GM12873 (cell line): ENCODE data around the gene ZSWIM5.

Source experiments
- TF ChIP-seq, protein P1 (sequence below): IDR thresholded peaks from 2 replicates; pipeline ENCODE4 v1.5.1; 2012; ENCODE audit warnings: low read depth, mild to moderate bottlenecking, moderate library complexity, low read length, control low read depth; ENCODE audit not compliant: insufficient read depth; ENCODE audit errors: missing control alignments

Gene ZSWIM5

DNA sequence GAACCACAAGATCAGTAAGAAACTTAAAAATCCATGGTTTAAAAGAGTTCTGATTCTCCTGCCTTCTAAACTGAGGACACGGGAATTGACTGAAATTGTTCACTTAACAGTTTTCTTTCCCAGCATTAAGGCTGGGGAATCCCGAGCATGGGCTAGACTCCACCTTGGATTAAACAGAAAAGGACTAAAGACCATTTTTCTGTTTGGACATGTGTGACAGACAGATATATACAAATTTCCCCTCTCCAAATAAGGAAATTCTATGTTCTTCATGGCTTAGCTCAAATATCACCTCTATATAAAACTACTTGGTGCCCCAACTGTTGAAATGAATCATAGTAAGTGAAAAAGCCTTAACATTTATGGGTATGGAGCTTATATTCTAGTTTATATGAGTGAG lies 109.3 kb downstream of the ZSWIM5 start:
- TF ChIP-seq, protein P1, sequence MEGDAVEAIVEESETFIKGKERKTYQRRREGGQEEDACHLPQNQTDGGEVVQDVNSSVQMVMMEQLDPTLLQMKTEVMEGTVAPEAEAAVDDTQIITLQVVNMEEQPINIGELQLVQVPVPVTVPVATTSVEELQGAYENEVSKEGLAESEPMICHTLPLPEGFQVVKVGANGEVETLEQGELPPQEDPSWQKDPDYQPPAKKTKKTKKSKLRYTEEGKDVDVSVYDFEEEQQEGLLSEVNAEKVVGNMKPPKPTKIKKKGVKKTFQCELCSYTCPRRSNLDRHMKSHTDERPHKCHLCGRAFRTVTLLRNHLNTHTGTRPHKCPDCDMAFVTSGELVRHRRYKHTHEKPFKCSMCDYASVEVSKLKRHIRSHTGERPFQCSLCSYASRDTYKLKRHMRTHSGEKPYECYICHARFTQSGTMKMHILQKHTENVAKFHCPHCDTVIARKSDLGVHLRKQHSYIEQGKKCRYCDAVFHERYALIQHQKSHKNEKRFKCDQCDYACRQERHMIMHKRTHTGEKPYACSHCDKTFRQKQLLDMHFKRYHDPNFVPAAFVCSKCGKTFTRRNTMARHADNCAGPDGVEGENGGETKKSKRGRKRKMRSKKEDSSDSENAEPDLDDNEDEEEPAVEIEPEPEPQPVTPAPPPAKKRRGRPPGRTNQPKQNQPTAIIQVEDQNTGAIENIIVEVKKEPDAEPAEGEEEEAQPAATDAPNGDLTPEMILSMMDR: no peak

DNA sequence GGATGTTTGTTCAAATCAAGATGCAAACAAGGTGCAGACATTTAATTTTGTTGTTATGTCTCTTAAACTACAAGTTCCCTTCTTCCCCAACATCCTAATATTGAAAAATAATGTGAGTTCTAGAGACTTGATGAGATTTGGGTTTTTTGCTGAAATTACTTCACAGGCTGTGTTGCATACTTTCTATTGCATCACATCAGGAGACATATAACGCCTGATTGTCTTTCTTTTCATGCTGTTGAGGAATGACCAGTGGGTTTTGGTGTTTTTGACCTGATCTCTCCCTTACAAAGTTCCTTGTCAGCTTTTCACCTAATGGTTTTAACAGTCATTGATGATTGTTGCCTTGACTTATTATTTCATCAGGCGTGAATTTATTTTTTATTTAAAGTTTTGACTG lies 111.0 kb downstream of the ZSWIM5 start:
- TF ChIP-seq, protein P1: no peak

DNA sequence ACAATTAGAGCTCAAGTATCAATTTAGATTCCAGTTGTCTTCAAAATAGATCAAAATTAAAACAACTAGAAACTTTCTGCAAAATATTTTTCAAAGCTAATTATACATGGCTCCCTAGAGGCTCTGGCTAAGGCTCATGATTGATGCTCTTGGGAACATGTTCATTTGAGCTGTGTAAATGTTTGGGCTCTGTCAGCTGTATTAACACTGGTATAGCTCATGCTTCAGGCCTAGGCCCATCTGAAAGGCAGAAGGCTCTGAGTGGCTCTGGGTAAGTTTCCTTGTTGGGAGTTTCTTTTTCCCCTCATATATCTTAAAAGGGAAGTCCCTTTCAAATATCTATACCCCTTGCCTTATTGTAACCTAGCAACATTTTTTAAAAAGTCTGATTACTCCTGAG lies 113.1 kb downstream of the ZSWIM5 start:
- TF ChIP-seq, protein P1: no peak

DNA sequence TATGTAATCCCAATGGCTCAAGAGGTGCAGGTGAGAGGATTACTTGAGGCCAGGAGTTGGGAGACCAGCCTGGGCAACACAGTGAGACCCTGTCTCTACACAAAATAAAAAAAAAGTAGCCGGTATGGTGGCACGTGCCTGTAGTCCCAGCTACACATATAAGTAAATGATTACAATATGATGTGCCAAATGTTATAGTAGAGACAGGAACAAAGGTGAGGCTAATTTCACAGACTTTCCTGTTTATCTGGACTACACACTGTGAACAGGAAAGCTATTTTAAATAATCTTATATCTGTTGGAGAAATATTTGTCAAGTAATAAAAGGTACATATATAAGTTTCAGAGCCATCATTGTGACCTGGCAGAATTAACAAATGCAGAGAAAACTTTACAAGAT lies 116.7 kb downstream of the ZSWIM5 start:
- TF ChIP-seq, protein P1: no peak

DNA sequence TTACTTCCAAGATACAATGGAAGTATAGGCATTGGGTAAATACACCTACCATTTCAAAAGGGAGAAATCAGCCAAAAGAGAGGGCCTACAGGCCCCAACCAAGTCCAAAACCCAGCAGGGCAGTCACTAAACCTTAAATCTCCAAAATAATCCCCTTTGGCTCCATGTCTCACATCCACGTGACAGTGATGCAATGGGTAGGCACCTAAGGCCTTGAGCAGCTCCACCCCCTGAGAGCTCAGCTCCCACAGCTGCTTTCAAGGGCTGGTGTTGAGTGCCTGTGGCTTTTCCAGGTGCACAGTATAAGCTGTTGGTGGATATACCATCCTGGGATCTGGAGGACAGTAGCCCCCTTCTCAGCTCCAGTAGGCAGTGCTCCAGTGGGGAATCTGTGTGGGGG lies 121.8 kb downstream of the ZSWIM5 start:
- TF ChIP-seq, protein P1: no peak

DNA sequence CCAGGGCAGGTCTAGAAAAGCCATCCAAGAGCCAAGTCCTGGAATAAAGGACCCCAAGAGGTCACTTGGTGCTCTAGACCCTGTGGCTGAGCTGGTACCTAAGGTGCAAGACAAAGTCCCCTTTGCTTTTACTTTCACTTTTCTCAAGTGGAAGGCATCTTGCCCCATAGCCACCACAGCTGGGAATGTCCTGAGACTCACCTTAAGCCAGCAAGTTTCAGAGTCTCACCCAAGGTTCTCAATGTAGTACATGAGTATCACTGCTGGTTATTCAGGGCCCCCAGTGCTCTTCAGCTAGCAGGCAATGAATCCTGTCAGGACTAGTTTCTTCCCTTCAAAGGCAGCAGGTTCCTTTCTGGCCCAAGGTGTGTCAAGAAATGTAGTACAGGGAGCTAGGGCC lies 126.9 kb downstream of the ZSWIM5 start:
- TF ChIP-seq, protein P1: no peak

DNA sequence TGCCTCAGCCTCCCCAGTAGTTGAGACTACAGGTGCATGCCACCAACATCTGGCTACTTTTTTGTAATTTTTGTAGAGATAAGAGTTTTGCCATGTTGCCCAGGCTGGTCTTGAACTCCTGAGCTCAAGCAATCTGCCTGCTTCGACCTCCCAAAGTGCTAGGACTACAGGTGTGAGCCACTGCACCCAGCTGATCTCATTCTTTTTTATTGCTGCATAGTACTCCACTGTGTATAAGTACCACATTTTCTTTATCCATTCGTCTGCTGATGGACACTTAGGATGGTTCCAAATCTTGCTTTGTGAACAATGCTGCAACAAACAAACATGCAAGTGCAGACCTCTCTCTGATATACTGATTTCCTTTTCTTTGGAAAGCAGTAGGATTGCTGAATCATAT lies 134.8 kb downstream of the ZSWIM5 start:
- TF ChIP-seq, protein P1: no peak

DNA sequence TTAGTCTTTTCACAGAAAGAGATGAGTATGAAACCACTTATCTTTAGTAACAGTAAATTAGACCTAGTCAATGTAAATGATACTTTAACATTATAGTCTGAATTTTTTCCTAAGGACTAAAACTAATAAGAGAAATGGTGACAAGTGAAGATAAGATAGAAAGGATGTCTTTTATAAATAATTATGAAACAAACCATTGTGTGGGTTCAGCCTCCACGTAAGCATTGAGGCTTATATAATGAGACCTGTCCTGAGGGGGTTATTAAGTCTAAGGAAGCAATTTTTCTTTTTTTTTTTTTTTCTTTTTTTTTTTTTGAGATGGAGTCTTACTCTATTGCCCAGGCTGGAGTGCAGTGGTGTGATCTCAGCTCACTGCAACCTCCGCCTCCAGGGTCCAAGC lies 138.6 kb downstream of the ZSWIM5 start:
- TF ChIP-seq, protein P1: no peak
